Measurements from ENCODE around the gene SPATS2.

Gene SPATS2

DNA sequence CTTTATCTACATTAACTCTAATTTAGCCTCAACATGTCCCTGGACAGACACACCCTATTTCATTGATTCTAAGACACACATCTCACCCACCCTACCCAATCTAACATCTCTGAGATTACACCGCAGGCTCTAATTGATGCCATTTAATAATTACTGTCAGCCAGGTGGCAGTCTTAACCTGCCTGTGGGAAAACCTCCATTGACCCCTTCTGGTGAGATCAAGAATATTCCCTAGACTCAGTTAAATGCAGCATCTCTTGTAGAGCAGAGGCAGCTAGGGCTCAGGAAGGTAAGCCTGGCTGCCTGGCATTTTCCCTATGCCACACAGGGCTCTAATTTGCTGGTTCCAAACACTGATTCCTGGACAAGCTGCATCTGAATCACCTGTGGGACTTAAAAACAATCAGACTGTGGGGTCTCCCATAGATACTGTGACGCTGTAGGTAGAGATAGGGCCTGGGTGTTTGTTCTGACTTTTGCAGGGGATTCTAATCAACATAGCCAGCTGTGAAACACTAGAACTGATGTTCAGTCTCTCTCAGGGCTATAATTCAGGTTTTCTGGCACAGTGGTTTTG lies 186.3 kb downstream of the SPATS2 start:
- Histone ChIP-seq H3K36me3 (peaks cover 11 to 31% (median 22%) of the 10 kb centered on the region in 3 donors), H3K4me1 (peaks cover 0 to 19% (median 13%) of the 10 kb centered on the region in 4 donors), H3K9me3 (no peaks in the 10 kb centered on the region), H3K4me3 (no peak overlapping the region), H3K27me3 (peaks cover 0 to 14% of the 10 kb centered on the region in 2 donors), H3K27ac (no peak overlapping the region)
- DNase-seq: no peak
- intact Hi-C loops (cut with DNase I; ENCODE audit: low total_unique reads): no loop called here
- TF ChIP-seq, protein P1, sequence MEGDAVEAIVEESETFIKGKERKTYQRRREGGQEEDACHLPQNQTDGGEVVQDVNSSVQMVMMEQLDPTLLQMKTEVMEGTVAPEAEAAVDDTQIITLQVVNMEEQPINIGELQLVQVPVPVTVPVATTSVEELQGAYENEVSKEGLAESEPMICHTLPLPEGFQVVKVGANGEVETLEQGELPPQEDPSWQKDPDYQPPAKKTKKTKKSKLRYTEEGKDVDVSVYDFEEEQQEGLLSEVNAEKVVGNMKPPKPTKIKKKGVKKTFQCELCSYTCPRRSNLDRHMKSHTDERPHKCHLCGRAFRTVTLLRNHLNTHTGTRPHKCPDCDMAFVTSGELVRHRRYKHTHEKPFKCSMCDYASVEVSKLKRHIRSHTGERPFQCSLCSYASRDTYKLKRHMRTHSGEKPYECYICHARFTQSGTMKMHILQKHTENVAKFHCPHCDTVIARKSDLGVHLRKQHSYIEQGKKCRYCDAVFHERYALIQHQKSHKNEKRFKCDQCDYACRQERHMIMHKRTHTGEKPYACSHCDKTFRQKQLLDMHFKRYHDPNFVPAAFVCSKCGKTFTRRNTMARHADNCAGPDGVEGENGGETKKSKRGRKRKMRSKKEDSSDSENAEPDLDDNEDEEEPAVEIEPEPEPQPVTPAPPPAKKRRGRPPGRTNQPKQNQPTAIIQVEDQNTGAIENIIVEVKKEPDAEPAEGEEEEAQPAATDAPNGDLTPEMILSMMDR (IDR thresholded peaks at IDR 0.05): no peak

DNA sequence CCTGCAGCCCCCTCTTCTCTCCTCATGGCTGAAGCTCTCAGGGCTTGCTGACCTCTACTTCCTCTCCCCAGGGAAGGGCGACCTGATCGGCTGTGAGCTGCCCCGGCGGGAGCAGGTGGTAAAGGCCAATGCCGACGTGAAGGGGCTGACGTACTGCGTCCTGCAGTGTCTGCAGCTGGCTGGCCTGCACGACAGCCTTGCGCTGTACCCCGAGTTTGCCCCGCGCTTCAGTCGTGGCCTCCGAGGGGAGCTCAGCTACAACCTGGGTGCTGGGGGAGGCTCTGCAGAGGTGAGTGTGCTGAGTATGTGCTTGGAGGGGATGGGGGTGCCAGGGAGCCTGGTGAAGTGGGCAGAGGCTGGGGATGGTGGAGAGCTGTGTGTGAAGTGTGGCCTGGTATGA lies 187.0 kb downstream of the SPATS2 start:
- TF ChIP-seq, protein P1 (IDR thresholded peaks at IDR 0.05): no peak
- Histone ChIP-seq H3K36me3 (peaks cover 18 to 38% (median 29%) of the 10 kb centered on the region in 3 donors), H3K4me1 (peaks cover 0 to 12% (median 6%) of the 10 kb centered on the region in 4 donors), H3K4me3 (no peak overlapping the region), H3K27me3 (peaks cover 0 to 7% of the 10 kb centered on the region in 2 donors), H3K27ac (no peak overlapping the region), H3K9me3 (no peaks in the 10 kb centered on the region)
- DNase-seq: no peak
- intact Hi-C loops (cut with DNase I; ENCODE audit: low total_unique reads): no loop called here

DNA sequence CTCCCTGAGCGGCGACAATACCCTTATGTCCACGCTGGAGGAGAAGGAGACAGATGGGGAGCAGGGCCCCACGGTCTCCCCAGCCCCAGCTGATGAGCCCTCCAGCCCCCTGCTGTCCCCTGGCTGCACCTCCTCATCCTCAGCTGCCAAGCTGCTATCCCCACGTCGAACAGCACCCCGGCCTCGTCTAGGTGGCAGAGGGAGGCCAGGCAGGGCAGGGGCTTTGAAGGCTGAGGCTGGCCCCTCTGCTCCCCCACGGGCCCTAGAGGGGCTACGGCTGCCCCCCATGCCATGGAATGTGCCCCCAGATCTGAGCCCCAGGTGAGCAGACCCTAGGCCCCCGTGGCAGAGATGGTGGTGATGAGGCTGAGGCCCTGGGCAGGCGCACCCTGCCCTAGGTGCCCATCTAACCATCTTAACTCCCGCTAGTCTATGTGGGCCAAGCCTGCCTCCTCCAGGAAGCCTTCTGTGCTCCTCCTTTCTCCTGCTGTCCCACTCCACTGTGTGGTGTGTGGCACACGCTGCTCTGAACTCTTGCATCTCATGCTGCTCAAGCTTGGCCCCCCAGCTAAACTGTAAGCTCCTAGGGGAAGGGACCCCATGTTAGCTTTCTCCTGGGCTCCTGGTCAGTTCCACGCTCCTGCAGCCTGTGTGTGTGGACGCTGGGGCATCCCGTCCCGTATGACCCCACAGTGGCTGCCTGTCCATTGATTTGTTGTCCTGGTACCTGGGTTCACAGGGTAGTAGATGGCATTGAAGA lies 188.5 kb downstream of the SPATS2 start:
- Histone ChIP-seq H3K4me1 (peaks cover 0 to 10% (median 4%) of the 10 kb centered on the region in 4 donors), H3K27ac (no peak overlapping the region), H3K36me3 (peaks cover 33 to 54% (median 44%) of the 10 kb centered on the region in 3 donors), H3K27me3 (no peaks in the 10 kb centered on the region), H3K4me3 (no peak overlapping the region), H3K9me3 (no peaks in the 10 kb centered on the region)
- TF ChIP-seq, protein P1 (IDR thresholded peaks at IDR 0.05): no peak
- DNase-seq: no peak
- intact Hi-C loops (cut with DNase I; ENCODE audit: low total_unique reads): no loop called here

DNA sequence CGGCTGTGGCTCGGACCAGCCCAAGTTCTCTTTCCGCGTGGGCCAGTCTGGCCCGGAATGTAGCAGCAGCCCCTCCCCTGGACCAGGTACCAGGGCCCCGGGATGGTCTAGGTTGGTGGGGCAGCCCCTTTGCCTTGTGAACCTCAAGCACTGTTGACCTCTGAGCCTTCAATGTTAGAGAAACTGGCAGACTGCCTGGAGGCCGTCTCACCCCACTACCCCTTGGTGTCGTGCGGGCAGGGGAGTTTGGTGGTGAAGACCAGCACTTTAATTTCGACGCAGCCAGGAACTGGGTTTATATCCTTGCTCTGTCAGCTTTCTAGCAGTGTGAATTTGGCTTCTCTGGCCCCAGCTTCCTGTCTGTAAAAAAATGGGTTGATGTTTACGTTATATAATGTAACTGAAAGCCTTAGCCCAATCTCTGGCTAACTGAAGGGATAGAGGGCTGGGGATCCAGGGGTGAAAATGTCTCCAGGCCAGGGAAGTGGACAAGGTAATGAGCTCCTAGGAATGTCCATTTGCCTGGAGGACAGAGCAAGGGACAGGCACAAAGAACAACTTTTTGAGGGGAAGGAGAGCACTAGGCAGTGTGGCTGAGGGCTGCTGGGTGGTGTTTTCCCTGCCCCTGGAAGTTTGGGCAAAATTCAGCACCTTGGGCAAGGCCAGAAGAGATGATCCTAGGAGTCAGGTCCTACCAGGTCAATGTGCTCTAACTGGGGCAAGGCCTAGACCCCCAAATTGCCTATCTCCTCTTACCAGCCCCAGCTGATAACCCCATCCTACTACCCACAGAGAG lies 189.3 kb downstream of the SPATS2 start:
- Histone ChIP-seq H3K9me3 (no peaks in the 10 kb centered on the region), H3K36me3 (peaks cover 34 to 61% (median 51%) of the 10 kb centered on the region in 3 donors), H3K4me1 (peaks cover 0 to 8% (median 4%) of the 10 kb centered on the region in 4 donors), H3K4me3 (no peak overlapping the region), H3K27ac (no peak overlapping the region), H3K27me3 (no peaks in the 10 kb centered on the region)
- TF ChIP-seq, protein P1 (IDR thresholded peaks at IDR 0.05): no peak
- DNase-seq: no peak
- intact Hi-C loops (cut with DNase I; ENCODE audit: low total_unique reads): no loop called here

DNA sequence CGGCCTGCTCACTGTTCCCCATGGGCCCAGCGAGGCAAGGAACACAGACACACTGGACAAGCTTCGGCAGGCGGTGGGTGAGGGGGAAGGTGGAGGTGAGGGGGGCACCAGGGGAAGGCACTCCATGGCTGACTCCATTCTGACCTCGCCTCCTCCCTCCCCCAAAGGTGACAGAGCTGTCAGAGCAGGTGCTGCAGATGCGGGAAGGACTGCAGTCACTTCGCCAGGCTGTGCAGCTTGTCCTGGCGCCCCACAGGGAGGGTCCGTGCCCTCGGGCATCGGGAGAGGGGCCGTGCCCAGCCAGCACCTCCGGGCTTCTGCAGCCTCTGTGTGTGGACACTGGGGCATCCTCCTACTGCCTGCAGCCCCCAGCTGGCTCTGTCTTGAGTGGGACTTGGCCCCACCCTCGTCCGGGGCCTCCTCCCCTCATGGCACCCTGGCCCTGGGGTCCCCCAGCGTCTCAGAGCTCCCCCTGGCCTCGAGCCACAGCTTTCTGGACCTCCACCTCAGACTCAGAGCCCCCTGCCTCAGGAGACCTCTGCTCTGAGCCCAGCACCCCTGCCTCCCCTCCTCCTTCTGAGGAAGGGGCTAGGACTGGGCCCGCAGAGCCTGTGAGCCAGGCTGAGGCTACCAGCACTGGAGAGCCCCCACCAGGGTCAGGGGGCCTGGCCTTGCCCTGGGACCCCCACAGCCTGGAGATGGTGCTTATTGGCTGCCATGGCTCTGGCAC lies 190.1 kb downstream of the SPATS2 start:
- peaks cover 0 to 3% (median under 1%) of the 10 kb centered on the region in 4 donors for H3K4me1 ChIP-seq
- no peak overlapping the region for H3K27ac ChIP-seq
- peaks cover 42 to 69% (median 57%) of the 10 kb centered on the region in 3 donors for H3K36me3 ChIP-seq
- DNase-seq: no peak
- intact Hi-C loops (cut with DNase I; ENCODE audit: low total_unique reads): no loop called here
- H3K9me3 ChIP-seq: no peaks in the 10 kb centered on the region
- no peak overlapping the region for H3K4me3 ChIP-seq
- H3K27me3 ChIP-seq: no peaks in the 10 kb centered on the region
- TF ChIP-seq, protein P1 (IDR thresholded peaks at IDR 0.05): no peak
